Memory B cell (primary cell): ENCODE results near the gene ZNF655.
A peak's percentile ranks its signal among the peaks of the same experiment; 100 is the strongest.
"Not testable (repeated sequence)": the region's sequence is repeated elsewhere in the genome, so short reads cannot be mapped to it uniquely, and the experiment has no call there.

Source experiments
- ATAC-seq: fragments of 150-1000 bp; cut with Tn5 transposase; 2 replicates; pipeline ENCODE4 v1.10.0; 2021; ENCODE audit warnings: low read depth, mild to moderate bottlenecking, moderate library complexity
- DNase-seq, 2 donors: peaks; one replicate each; pipeline ENCODE4 v3.0.0; 2022; ENCODE audit warnings: low spot score in 2 of 2
- H3K27ac Mint-ChIP-seq: one replicate; pipeline ENCODE4 v1.8.0; 2022; ENCODE audit warnings: mild to moderate bottlenecking, moderate library complexity, mixed read lengths
- H3K27me3 Mint-ChIP-seq: one replicate; pipeline ENCODE4 v1.8.0; 2022; ENCODE audit warnings: mixed read lengths
- H3K36me3 Mint-ChIP-seq: one replicate; pipeline ENCODE4 v1.8.0; 2022; ENCODE audit warnings: mild to moderate bottlenecking, mixed read lengths
- H3K4me1 Mint-ChIP-seq: one replicate; pipeline ENCODE4 v1.8.0; 2022; ENCODE audit warnings: mixed read lengths
- H3K4me3 Mint-ChIP-seq: one replicate; pipeline ENCODE4 v1.8.0; 2022; ENCODE audit warnings: mild to moderate bottlenecking, moderate library complexity, mixed read lengths
- H3K9me3 Mint-ChIP-seq: one replicate; pipeline ENCODE4 v1.8.0; 2022; ENCODE audit warnings: mixed read lengths

The ZNF655 gene

GRCh38 chr7:99551334-99551733 is 7.1 kb upstream of the ZNF655 start:
- ATAC-seq (no peak), DNase-seq (no peak)
- H3K9me3 Mint-ChIP-seq = peaks cover 4% of the 10 kb centered on the region
- no peaks in the 10 kb centered on the region for H3K27me3 Mint-ChIP-seq
- H3K4me1 Mint-ChIP-seq = peaks cover 16% of the 10 kb centered on the region
- H3K4me3 Mint-ChIP-seq = peak overlapping the region; percentile 91
- H3K27ac Mint-ChIP-seq = peak overlapping the region; percentile 95
- peaks cover 25% of the 10 kb centered on the region for H3K36me3 Mint-ChIP-seq

GRCh38 chr7:99551767-99552463 is 6.5 kb upstream of the ZNF655 start, which contains the start of gene FAM200A:
Gene FAM200A, minus strand, starts transcription at chr7:99552114. Its CDS starts 3,707 bp downstream, at chr7:99548407.
- Mint-ChIP-seq H3K9me3 (peaks cover 4% of the 10 kb centered on the region), H3K4me3 (peak within 1 kb of the TSS; percentile 91), H3K36me3 (peaks cover 23% of the 10 kb centered on the region), H3K27ac (peak within 1 kb of the TSS; percentile 95), H3K27me3 (no peaks in the 10 kb centered on the region), H3K4me1 (peaks cover 16% of the 10 kb centered on the region)
- DNase-seq (peak; percentile 73 to 77), ATAC-seq (peak; percentile 100)

- Mint-ChIP-seq H3K4me1 (peaks cover 20% of the 10 kb centered on the region), H3K36me3 (peaks cover 19% of the 10 kb centered on the region)
These were observed 5.4 kb upstream of the ZNF655 start for GRCh38 chr7:99553039-99553438.

GRCh38 chr7:99554939-99555338 is 3.5 kb upstream of the ZNF655 start:
- Mint-ChIP-seq H3K36me3 (peaks cover 11% of the 10 kb centered on the region), H3K9me3 (no peaks in the 10 kb centered on the region), H3K4me3 (no peak overlapping the region), H3K27ac (no peak overlapping the region), H3K27me3 (no peaks in the 10 kb centered on the region), H3K4me1 (peaks cover 20% of the 10 kb centered on the region)
- ATAC-seq (no peak), DNase-seq (no peak)

More at GRCh38 chr7:99553039-99553438, 5.4 kb upstream of the ZNF655 start:
- no peak for ATAC-seq
- Mint-ChIP-seq H3K27me3 (no peaks in the 10 kb centered on the region), H3K27ac (peak overlapping the region; percentile 95), H3K4me3 (peak overlapping the region; percentile 11), H3K9me3 (peaks cover 4% of the 10 kb centered on the region)
- no peak for DNase-seq

- H3K4me1 Mint-ChIP-seq = peaks cover 29% of the 10 kb centered on the region
- ATAC-seq (no peak), DNase-seq (no peak)
- peak overlapping the region; percentile 95 for H3K4me3 Mint-ChIP-seq
- H3K27ac Mint-ChIP-seq = peak overlapping the region; percentile 92
- H3K36me3 Mint-ChIP-seq = peaks cover 24% of the 10 kb centered on the region
- no peaks in the 10 kb centered on the region for H3K27me3 Mint-ChIP-seq
- no peaks in the 10 kb centered on the region for H3K9me3 Mint-ChIP-seq
These were observed 1.2 kb upstream of the ZNF655 start for GRCh38 chr7:99557196-99557607.

GRCh38 chr7:99557940-99558305 is 519 bp upstream of the ZNF655 start:
- DNase-seq (no peak), ATAC-seq (peak; percentile 66)
- Mint-ChIP-seq H3K9me3 (no peaks in the 10 kb centered on the region), H3K4me1 (peaks cover 29% of the 10 kb centered on the region), H3K27me3 (no peaks in the 10 kb centered on the region), H3K27ac (peak overlapping the region; percentile 92), H3K4me3 (peak overlapping the region; percentile 95), H3K36me3 (peaks cover 31% of the 10 kb centered on the region)

GRCh38 chr7:99559175-99559915 is 903 bp downstream of the ZNF655 start:
- peak overlapping the region; percentile 95 for H3K4me3 Mint-ChIP-seq
- H3K4me1 Mint-ChIP-seq = peaks cover 32% of the 10 kb centered on the region
- peaks cover 36% of the 10 kb centered on the region for H3K36me3 Mint-ChIP-seq
- DNase-seq (no peak), ATAC-seq (peak; percentile 5)
- no peaks in the 10 kb centered on the region for H3K27me3 Mint-ChIP-seq
- no peaks in the 10 kb centered on the region for H3K9me3 Mint-ChIP-seq
- H3K27ac Mint-ChIP-seq = peak overlapping the region; percentile 92

GRCh38 chr7:99560834-99561736 is 2.6 kb downstream of the ZNF655 start:
- peaks cover 35% of the 10 kb centered on the region for H3K36me3 Mint-ChIP-seq
- H3K9me3 Mint-ChIP-seq = no peaks in the 10 kb centered on the region
- ATAC-seq (no peak), DNase-seq (no peak)
- H3K27ac Mint-ChIP-seq = peak overlapping the region; percentile 39
- H3K27me3 Mint-ChIP-seq = no peaks in the 10 kb centered on the region
- H3K4me1 Mint-ChIP-seq = peaks cover 25% of the 10 kb centered on the region
- peak overlapping the region; percentile 28 for H3K4me3 Mint-ChIP-seq

GRCh38 chr7:99561737-99562051 is 3.3 kb downstream of the ZNF655 start:
- Mint-ChIP-seq H3K36me3 (peaks cover 35% of the 10 kb centered on the region), H3K27ac (no peak overlapping the region), H3K4me1 (peaks cover 26% of the 10 kb centered on the region), H3K4me3 (no peak overlapping the region), H3K9me3 (no peaks in the 10 kb centered on the region), H3K27me3 (no peaks in the 10 kb centered on the region)
- no peak for ATAC-seq
- DNase-seq = no peak

GRCh38 chr7:99562114-99562784 is 3.8 kb downstream of the ZNF655 start:
- peaks cover 35% of the 10 kb centered on the region for H3K36me3 Mint-ChIP-seq
- peak overlapping the region; percentile 37 for H3K27ac Mint-ChIP-seq
- DNase-seq (no peak), ATAC-seq (no peak)
- no peak overlapping the region for H3K4me3 Mint-ChIP-seq
- peaks cover 25% of the 10 kb centered on the region for H3K4me1 Mint-ChIP-seq
- H3K27me3 Mint-ChIP-seq = no peaks in the 10 kb centered on the region
- no peaks in the 10 kb centered on the region for H3K9me3 Mint-ChIP-seq

GRCh38 chr7:99562832-99563231 is 4.4 kb downstream of the ZNF655 start:
- ATAC-seq = no peak
- Mint-ChIP-seq H3K27ac (peak overlapping the region; percentile 37), H3K9me3 (no peaks in the 10 kb centered on the region), H3K36me3 (peaks cover 35% of the 10 kb centered on the region), H3K27me3 (no peaks in the 10 kb centered on the region), H3K4me1 (peaks cover 22% of the 10 kb centered on the region), H3K4me3 (no peak overlapping the region)
- no peak for DNase-seq

- peaks cover 22% of the 10 kb centered on the region for H3K4me1 Mint-ChIP-seq
- H3K9me3 Mint-ChIP-seq = no peaks in the 10 kb centered on the region
- H3K36me3 Mint-ChIP-seq = peaks cover 35% of the 10 kb centered on the region
- H3K27me3 Mint-ChIP-seq = no peaks in the 10 kb centered on the region
- H3K4me3 Mint-ChIP-seq = no peak overlapping the region
- DNase-seq = no peak
- no peak for ATAC-seq
- H3K27ac Mint-ChIP-seq = no peak overlapping the region
These were observed 5.2 kb downstream of the ZNF655 start for GRCh38 chr7:99563650-99564049.

- H3K36me3 Mint-ChIP-seq = peaks cover 31% of the 10 kb centered on the region
- not testable (repeated sequence) for H3K27me3 Mint-ChIP-seq, H3K4me1 Mint-ChIP-seq, H3K4me3 Mint-ChIP-seq, H3K27ac Mint-ChIP-seq, H3K9me3 Mint-ChIP-seq, ATAC-seq, DNase-seq
These were observed 10.3 kb downstream of the ZNF655 start for GRCh38 chr7:99568770-99569169.
